22Rv1 (cell line): ENCODE measurements around the gene PICALM.
A peak's percentile ranks its signal among the peaks of the same experiment; 100 is the strongest.

Source experiments
- H3K27ac ChIP-seq: fragments of 450-650 bp; 2 replicates; pipeline ENCODE4 v1.5.1; 2017
- ZFX ChIP-seq: fragments of 450-650 bp; IDR thresholded peaks from 2 replicates; pipeline ENCODE4 v1.6.1; 2017; ENCODE audit warnings: antibody characterized with exemption, borderline replicate concordance
- TF ChIP-seq, protein P1 (sequence below): fragments of 450-650 bp; IDR thresholded peaks from 2 replicates; pipeline ENCODE4 v1.5.1; 2017; ENCODE audit warnings: mild to moderate bottlenecking

The PICALM gene

DNA sequence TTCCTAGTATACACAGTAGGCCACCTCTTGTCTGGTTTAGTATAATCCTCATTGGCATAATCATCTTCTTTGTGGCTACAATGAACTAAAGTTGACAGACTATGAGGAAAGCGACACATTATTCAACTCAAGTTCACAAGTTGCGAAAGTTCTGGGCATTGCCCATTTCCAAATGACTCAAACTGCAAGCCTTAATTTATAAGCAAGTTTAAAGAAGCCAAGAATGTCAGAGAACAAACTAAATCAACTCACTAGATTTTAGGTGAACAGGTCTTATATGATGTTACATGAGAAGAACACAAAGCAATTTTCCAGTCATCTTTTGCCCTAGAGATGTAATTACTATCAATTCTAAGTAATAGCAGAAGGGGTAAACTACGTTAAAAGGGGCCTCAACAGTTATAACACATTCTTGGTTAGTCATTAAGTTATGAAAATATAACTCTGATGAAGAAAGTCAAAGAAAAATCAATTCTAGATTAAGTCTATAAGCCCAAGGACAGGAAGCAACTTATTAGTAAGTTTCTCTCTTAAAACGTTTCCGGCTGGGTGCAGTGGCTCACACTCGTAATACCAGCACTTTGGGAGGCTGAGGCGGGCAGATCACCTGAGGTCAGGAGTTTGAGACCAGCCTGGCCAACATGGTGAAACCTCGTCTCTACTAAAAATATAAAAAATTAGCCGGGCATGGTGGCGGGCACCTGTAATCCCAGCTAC is 21.5 kb downstream of the PICALM start:
- H3K27ac ChIP-seq: no peak overlapping the region
- TF ChIP-seq, protein P1, sequence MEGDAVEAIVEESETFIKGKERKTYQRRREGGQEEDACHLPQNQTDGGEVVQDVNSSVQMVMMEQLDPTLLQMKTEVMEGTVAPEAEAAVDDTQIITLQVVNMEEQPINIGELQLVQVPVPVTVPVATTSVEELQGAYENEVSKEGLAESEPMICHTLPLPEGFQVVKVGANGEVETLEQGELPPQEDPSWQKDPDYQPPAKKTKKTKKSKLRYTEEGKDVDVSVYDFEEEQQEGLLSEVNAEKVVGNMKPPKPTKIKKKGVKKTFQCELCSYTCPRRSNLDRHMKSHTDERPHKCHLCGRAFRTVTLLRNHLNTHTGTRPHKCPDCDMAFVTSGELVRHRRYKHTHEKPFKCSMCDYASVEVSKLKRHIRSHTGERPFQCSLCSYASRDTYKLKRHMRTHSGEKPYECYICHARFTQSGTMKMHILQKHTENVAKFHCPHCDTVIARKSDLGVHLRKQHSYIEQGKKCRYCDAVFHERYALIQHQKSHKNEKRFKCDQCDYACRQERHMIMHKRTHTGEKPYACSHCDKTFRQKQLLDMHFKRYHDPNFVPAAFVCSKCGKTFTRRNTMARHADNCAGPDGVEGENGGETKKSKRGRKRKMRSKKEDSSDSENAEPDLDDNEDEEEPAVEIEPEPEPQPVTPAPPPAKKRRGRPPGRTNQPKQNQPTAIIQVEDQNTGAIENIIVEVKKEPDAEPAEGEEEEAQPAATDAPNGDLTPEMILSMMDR: no peak
- TF ChIP-seq ZFX: no peak

DNA sequence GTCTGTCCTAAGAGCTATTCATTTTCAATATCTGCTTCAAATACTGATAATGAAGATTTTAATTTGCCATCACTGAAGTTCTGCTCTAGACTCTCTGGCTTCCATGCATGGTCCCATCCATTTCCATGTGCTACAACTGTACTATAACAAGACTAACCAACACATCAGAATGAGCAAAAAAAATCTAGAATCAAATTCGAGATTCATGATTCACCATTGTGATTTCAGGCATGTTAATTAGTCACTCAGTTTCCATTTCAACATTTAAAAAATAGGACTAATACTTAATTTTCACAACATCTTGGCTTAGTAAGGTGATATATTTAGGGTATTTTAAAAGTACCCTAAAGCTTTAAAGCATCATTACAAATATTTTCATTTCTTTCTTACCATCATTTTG is 22.8 kb downstream of the PICALM start:
- no peak for TF ChIP-seq ZFX
- TF ChIP-seq, protein P1: no peak
- no peak overlapping the region for H3K27ac ChIP-seq

DNA sequence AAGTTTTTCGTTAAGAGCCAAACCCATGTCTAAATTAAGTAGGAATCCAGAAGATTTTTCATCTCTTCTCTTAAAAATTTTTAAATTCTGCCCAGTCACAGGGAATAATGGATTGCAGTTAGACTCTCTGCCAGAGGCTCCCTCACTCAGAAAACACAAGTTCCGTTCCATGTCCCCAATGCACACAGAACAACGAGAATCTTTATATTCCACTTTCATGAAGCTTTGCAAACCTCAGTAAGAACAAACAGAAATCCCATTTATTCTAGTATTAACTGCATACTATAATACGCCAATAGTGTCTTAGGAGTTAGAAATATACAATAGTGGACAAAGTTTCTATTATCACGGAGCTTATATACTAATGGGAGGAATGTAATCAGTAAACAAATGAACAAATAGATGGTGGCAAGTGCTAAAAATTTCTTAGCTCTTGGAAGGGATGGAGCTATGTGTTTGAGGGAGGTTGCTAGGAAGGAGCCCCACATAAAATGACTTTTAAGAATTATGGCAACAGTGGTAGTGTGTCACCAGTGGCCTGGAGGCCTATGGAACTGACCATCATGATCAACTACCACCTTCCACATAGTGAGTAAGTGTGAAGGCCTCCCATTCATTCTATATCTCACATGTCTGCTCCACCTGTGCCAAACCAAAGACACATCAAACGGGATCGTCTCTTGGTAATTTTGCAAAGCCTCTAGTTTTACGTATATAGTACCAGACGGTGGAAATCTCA is 24.9 kb downstream of the PICALM start:
- no peak overlapping the region for H3K27ac ChIP-seq
- no peak for TF ChIP-seq ZFX
- TF ChIP-seq, protein P1: no peak

DNA sequence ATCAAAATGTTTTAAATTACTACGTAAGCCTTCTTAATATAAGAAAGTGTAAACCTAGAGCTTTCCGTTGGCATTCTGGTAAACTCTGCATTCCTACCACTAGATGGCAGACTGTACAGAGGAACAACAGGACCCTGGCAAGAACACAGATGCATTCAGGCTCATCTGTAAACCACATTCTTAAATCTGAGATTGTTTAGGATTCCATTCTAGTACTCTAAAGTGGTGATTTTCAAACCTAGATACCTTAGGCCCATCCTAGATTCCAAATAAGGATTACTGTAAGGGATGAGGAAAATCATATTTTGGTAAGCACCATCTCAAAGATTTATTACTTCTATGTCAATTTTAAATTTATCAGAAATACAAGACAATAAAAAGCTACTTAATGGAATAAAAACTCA is 26.9 kb downstream of the PICALM start:
- TF ChIP-seq, protein P1: peak; percentile 94
- TF ChIP-seq ZFX: no peak
- no peak overlapping the region for H3K27ac ChIP-seq

DNA sequence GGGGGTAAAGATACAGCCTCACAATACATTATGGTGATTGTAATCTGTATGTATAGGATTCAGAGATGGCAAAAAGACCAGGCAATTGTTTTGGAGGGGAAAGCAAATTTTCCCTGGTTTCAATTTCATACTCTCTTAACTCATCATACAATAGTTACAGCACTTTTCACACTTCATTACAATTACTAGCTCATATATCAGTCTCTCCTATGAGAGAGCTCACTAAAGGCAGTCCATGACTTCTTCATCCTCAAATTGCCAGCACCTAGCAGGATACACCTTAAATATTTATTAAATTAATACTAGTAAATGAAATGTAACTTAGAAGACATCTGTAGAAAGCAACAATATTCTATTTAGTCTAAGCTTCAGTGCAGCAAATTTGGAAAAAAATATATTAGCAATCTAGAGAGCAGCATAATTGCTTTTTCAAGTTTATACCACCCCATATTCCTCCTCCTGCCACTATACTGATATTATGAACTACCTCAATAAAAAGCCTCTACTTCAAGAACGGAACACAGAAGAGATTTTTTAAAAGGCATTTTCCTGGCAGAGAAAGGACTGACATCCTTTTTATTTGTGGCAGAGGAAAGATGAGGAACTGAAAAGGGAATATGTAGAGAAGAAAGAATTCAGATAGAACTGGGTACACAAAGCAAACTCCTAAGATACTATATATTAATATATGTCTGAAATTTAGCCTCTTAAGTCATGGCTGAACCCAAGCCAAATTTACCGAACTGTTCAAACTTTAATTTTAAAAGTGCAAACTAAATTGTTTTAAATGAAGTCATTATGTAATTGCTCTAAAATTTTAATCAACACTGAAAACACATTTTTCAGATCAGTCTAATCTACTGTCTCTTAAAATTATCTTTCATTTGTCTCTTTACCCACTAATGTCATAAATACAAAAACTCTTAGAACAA is 27.7 kb downstream of the PICALM start:
- no peak overlapping the region for H3K27ac ChIP-seq
- TF ChIP-seq, protein P1: no peak
- TF ChIP-seq ZFX: no peak

DNA sequence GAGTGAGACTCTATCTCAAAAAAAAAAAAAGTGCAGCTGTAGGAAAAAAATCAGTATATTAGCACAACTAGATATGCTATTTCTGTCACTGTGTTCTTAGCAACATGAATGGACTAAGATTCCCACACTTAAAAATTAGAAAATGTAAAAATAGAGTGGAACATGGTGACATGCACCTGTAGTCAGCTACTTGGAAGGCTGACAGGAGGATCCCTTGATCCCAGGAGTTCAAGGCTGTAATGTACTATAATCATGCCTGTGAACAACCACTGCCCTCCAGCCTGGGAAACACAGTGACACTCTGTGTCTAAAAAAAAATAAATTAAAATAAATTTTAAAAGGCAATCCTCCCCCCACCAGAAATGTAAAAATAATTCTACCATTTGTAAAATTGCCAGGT is 29.8 kb downstream of the PICALM start:
- H3K27ac ChIP-seq: no peak overlapping the region
- TF ChIP-seq, protein P1: no peak
- TF ChIP-seq ZFX: no peak
